ENCODE results near the gene CNP.

DNA sequence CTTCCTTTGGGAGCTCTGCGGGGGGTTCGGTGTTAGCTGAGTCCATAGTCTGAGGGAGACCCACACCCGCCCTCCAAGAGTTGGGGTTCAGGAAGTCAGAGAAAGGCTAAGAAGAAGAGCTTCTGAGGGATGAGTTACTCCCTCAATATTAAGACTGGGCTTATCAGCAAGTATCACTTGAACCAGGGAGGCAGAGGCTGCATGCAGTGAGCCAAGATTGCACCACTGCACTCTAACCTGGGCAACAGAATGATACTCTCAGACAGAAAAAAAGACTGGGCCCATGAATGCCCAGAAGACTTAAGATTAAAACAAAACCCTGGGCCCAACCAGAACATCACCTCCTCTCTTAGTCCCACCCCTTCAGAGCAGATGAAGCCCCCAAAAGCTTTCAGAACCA, 59.3 kb downstream of the CNP start:
- TF ChIP-seq SP2 (IDR thresholded peaks at IDR 0.05; ENCODE audit: low read length) (no peak), SIN3A (conservative IDR thresholded peaks at IDR 0.05 in 1 of 2, IDR thresholded peaks at IDR 0.05 in 1 of 2; ENCODE audit: low read depth in 1 of 2, low read length in 2 of 2) (no peak), BRCA1 (IDR thresholded peaks at IDR 0.05; ENCODE audit: low read depth, low read length) (no peak), SAP30 (IDR thresholded peaks at IDR 0.05; ENCODE audit: insufficient read depth, insufficient replicate concordance, low read length) (no peak), MAX (IDR thresholded peaks at IDR 0.05) (no peak), POLR2A (IDR thresholded peaks at IDR 0.05; ENCODE audit: control extremely low read depth in 1 of 2, low read depth in 2 of 2, low read length in 2 of 2) (no peak)
- TF ChIP-seq, protein P1, sequence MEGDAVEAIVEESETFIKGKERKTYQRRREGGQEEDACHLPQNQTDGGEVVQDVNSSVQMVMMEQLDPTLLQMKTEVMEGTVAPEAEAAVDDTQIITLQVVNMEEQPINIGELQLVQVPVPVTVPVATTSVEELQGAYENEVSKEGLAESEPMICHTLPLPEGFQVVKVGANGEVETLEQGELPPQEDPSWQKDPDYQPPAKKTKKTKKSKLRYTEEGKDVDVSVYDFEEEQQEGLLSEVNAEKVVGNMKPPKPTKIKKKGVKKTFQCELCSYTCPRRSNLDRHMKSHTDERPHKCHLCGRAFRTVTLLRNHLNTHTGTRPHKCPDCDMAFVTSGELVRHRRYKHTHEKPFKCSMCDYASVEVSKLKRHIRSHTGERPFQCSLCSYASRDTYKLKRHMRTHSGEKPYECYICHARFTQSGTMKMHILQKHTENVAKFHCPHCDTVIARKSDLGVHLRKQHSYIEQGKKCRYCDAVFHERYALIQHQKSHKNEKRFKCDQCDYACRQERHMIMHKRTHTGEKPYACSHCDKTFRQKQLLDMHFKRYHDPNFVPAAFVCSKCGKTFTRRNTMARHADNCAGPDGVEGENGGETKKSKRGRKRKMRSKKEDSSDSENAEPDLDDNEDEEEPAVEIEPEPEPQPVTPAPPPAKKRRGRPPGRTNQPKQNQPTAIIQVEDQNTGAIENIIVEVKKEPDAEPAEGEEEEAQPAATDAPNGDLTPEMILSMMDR (IDR thresholded peaks at IDR 0.05; ENCODE audit: control extremely low read depth in 1 of 3, insufficient read depth in 1 of 3, low read depth in 1 of 3, low read length in 3 of 3) = no peak

Data from H1 (cell line).